HepG2 (cell line): Measurements from ENCODE around the gene CAPSL.

Source experiments
- ATF2 ChIP-seq: sonication (generic); formaldehyde crosslinking; IDR thresholded peaks from 2 replicates; pipeline ENCODE4 v1.4.0; 2020; ENCODE audit warnings: missing genetic modification reagents
- ATF7 ChIP-seq, 2 experiments: fragments of 450-650 bp in 1 of 2; sonication (generic) in 1 of 2; formaldehyde crosslinking in 1 of 2; IDR thresholded peaks; 2 replicates each; pipeline versions ENCODE4 v1.4.0 to v1.6.1; 2016 to 2020; ENCODE audit warnings: antibody characterized with exemption in 1 of 2, mild to moderate bottlenecking in 1 of 2, missing genetic modification reagents in 1 of 2
- BCLAF1 ChIP-seq: fragments of 450-650 bp; IDR thresholded peaks from 2 replicates; pipeline ENCODE4 v1.6.1; 2017; ENCODE audit warnings: mild to moderate bottlenecking
- BRF2 ChIP-seq: sonication (generic); formaldehyde crosslinking; IDR thresholded peaks from 2 replicates; pipeline ENCODE4 v1.8.1; 2022; ENCODE audit warnings: mild to moderate bottlenecking, missing genetic modification reagents
- CC2D1A ChIP-seq: sonication (generic); formaldehyde crosslinking; IDR thresholded peaks from 2 replicates; pipeline ENCODE4 v1.8.1; 2023; ENCODE audit warnings: mild to moderate bottlenecking, missing genetic modification reagents
- CTCF ChIP-seq: sonication (generic); formaldehyde crosslinking; IDR thresholded peaks from 2 replicates; pipeline ENCODE4 v1.5.0; 2020; ENCODE audit warnings: mild to moderate bottlenecking, missing genetic modification reagents, moderate library complexity
- HDAC6 ChIP-seq: fragments of 200-600 bp; sonication (generic); IDR thresholded peaks from 2 replicates; pipeline ENCODE4 v1.7.0; 2017; ENCODE audit warnings: mild to moderate bottlenecking, antibody characterized with exemption, low read length, low read depth
- POLR2A ChIP-seq, 2 experiments: IDR thresholded peaks; 2 replicates each; pipeline ENCODE4 v1.6.1; 2011; ENCODE audit warnings: low read depth in 2 of 2, low read length in 2 of 2, mild to moderate bottlenecking in 1 of 2, moderate library complexity in 1 of 2; ENCODE audit not compliant: insufficient read depth in 1 of 2
- RAD21 ChIP-seq: fragments of 450-650 bp; formaldehyde crosslinking; IDR thresholded peaks from 2 replicates; pipeline ENCODE4 v1.5.0; 2020; ENCODE audit warnings: mild to moderate bottlenecking
- RXRB ChIP-seq: IDR thresholded peaks from 2 replicates; pipeline ENCODE4 v1.6.1; 2016; ENCODE audit warnings: borderline replicate concordance, missing genetic modification reagents, missing compliant biosample characterization
- TARDBP ChIP-seq: sonication (generic); formaldehyde crosslinking; IDR thresholded peaks from 2 replicates; pipeline ENCODE4 v1.8.0; 2022; ENCODE audit warnings: mild to moderate bottlenecking, missing genetic modification reagents
- ZBTB33 ChIP-seq: sonication (generic); formaldehyde crosslinking; IDR thresholded peaks from 2 replicates; pipeline ENCODE4 v1.4.0; 2020; ENCODE audit warnings: missing genetic modification reagents

GRCh38 chr5:35921930-35922329 is 16.5 kb downstream of the CAPSL start:
- TF ChIP-seq CTCF (no peak), ZBTB33 (CRISPR knock-in tag) (no peak), RAD21 (no peak), ATF7 (IDR thresholded peaks at IDR 0.05) (no peak), ATF7 (CRISPR knock-in tag; IDR thresholded peaks at IDR 0.05) (no peak), POLR2A (IDR thresholded peaks at IDR 0.05; ENCODE audit: insufficient read depth in 1 of 2, low read depth in 2 of 2, low read length in 2 of 2) (no peak), ATF2 (CRISPR knock-in tag) (no peak), BRF2 (CRISPR knock-in tag) (no peak), HDAC6 (no peak), RXRB (CRISPR knock-in tag) (no peak), TARDBP (no peak), CC2D1A (CRISPR knock-in tag) (no peak), BCLAF1 (no peak)
